ENCODE data around the gene MYO5A. TPM values are rescaled to one million over a fixed set of nuclear protein-coding genes. Genes with fewer than 3 reads are reported as not detected.
"Not testable (repeated sequence)": the region's sequence is repeated elsewhere in the genome, so short reads cannot be mapped to it uniquely, and the experiment has no call there.

MYO5A gene
- polyA plus RNA-seq, 2 of the 4 experiments (the other 2 are of a cell fraction), result 15.1 to 46.7 TPM

DNA sequence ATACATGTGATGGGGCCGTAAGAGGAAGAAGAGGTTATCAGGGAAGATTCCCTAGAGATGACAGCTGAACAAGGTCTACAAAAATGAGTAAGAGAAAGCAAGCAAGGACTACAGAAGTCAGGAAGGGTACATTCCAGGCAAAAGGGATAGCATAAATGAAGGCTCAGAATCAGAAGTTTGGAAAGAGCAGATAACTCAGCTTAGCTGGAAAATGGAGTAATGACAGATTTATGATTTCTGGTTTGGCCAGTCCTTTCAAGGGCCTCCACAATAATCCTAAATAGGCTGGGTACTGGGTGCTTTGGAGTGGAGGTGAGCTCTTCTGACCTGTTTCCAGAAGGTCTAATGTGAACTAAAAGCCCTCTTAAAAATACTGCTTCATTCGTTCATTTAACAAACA is 110.7 kb downstream of the MYO5A start:
- H3K9me3 ChIP-seq, result no peaks in the 10 kb centered on the region
- TF ChIP-seq ESRRA (IDR thresholded peaks at IDR 0.05; ENCODE audit: borderline replicate concordance, low read length), result no peak
- no peak for TF ChIP-seq ZNF302 (CRISPR knock-in tag; IDR thresholded peaks at IDR 0.05)
- TF ChIP-seq, protein P1, sequence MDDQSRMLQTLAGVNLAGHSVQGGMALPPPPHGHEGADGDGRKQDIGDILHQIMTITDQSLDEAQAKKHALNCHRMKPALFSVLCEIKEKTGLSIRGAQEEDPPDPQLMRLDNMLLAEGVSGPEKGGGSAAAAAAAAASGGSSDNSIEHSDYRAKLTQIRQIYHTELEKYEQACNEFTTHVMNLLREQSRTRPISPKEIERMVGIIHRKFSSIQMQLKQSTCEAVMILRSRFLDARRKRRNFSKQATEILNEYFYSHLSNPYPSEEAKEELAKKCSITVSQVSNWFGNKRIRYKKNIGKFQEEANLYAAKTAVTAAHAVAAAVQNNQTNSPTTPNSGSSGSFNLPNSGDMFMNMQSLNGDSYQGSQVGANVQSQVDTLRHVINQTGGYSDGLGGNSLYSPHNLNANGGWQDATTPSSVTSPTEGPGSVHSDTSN (IDR thresholded peaks at IDR 0.05), result no peak
- TF ChIP-seq FOXS1 (CRISPR knock-in tag; IDR thresholded peaks at IDR 0.05), result no peak
- no peak for TF ChIP-seq TP53 (CRISPR knock-in tag; IDR thresholded peaks at IDR 0.05)
- H3K4me2 ChIP-seq, result no peak overlapping the region
- DNase-seq (ENCODE audit: low read depth in 1 of 2, low spot score in 1 of 2) (no peak), ATAC-seq (no peak), FAIRE-seq (no peak)
- H3K4me3 ChIP-seq, result no peak overlapping the region
- H3K4me1 ChIP-seq, result no peaks in the 10 kb centered on the region
- no peak overlapping the region for H3K27ac ChIP-seq
- WGBS (ENCODE audit: missing lambda C conversion rate), result 90% methylated on average over 2 of the region's 2 CpGs
- ChIA-PET CTCF (interaction anchor here (0.6 to 0.7 kb wide), 3 partner anchors 49 to 364 kb away, joined by 3 to 4 read pairs (median 4); no protein-coding TSS in a partner anchor), POLR2A (no interaction called here)

DNA sequence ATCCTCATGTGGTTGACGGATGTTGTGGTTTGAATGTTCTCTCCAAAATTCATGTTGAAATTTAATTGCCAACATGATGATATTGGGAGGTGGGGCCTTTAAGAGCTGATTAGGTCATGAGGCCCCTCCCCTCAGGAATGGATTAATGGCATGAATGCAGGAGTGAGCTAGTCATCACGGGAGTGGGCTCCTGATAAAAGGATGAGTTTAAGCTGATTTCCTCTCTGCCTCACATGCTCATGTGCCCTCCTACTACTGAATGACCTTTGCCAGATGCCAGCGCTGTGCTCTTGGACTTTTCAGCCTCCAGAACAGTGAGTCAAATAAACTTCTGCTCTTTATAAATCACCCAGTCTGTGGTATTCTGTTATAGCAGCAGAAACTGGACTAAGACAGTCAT is 111.2 kb downstream of the MYO5A start:
- H3K4me3 ChIP-seq, result no peak overlapping the region
- FAIRE-seq, result no peak
- H3K27ac ChIP-seq, result no peak overlapping the region
- CTCF ChIA-PET, result interaction anchor here (0.6 kb wide), 1 partner anchor 364 kb away, joined by 4 read pairs; no protein-coding TSS in a partner anchor
- ATAC-seq, result no peak
- H3K4me1 ChIP-seq, result no peaks in the 10 kb centered on the region
- WGBS (ENCODE audit: missing lambda C conversion rate), result 64% methylated on average over 3 of the region's 3 CpGs
- TF ChIP-seq SREBF2 (IDR thresholded peaks at IDR 0.05) (no peak), POLR2A (IDR thresholded peaks at IDR 0.05; ENCODE audit: low read length) (no peak), CBX8 (IDR thresholded peaks at IDR 0.05) (no peak), MAZ (IDR thresholded peaks at IDR 0.05; ENCODE audit: borderline replicate concordance, low read depth, low read length) (no peak), POLR2AphosphoS2 (conservative IDR thresholded peaks at IDR 0.05; ENCODE audit: low read length) (no peak), GATA3 (IDR thresholded peaks at IDR 0.05; ENCODE audit: borderline replicate concordance) (no peak), PHF8 (IDR thresholded peaks at IDR 0.05; ENCODE audit: borderline replicate concordance, low read depth) (no peak), NPAS2 (CRISPR knock-in tag; IDR thresholded peaks at IDR 0.05; ENCODE audit: borderline replicate concordance) (no peak), HEYL (CRISPR knock-in tag; IDR thresholded peaks at IDR 0.05) (no peak), RNF2 (IDR thresholded peaks at IDR 0.05; ENCODE audit: borderline replicate concordance, low read depth) (no peak), ZSCAN20 (CRISPR knock-in tag; IDR thresholded peaks at IDR 0.05) (no peak), ESRRA (IDR thresholded peaks at IDR 0.05; ENCODE audit: borderline replicate concordance, low read length) (no peak), HOXA7 (CRISPR knock-in tag; IDR thresholded peaks at IDR 0.05) (no peak), CBX2 (IDR thresholded peaks at IDR 0.05; ENCODE audit: borderline replicate concordance, low read depth) (no peak)
- TF ChIP-seq, protein P2, sequence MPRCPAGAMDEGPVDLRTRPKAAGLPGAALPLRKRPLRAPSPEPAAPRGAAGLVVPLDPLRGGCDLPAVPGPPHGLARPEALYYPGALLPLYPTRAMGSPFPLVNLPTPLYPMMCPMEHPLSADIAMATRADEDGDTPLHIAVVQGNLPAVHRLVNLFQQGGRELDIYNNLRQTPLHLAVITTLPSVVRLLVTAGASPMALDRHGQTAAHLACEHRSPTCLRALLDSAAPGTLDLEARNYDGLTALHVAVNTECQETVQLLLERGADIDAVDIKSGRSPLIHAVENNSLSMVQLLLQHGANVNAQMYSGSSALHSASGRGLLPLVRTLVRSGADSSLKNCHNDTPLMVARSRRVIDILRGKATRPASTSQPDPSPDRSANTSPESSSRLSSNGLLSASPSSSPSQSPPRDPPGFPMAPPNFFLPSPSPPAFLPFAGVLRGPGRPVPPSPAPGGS (IDR thresholded peaks at IDR 0.05), result no peak
- TF ChIP-seq, protein P3, sequence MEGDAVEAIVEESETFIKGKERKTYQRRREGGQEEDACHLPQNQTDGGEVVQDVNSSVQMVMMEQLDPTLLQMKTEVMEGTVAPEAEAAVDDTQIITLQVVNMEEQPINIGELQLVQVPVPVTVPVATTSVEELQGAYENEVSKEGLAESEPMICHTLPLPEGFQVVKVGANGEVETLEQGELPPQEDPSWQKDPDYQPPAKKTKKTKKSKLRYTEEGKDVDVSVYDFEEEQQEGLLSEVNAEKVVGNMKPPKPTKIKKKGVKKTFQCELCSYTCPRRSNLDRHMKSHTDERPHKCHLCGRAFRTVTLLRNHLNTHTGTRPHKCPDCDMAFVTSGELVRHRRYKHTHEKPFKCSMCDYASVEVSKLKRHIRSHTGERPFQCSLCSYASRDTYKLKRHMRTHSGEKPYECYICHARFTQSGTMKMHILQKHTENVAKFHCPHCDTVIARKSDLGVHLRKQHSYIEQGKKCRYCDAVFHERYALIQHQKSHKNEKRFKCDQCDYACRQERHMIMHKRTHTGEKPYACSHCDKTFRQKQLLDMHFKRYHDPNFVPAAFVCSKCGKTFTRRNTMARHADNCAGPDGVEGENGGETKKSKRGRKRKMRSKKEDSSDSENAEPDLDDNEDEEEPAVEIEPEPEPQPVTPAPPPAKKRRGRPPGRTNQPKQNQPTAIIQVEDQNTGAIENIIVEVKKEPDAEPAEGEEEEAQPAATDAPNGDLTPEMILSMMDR (IDR thresholded peaks at IDR 0.05), result no peak
- TF ChIP-seq, protein P4, sequence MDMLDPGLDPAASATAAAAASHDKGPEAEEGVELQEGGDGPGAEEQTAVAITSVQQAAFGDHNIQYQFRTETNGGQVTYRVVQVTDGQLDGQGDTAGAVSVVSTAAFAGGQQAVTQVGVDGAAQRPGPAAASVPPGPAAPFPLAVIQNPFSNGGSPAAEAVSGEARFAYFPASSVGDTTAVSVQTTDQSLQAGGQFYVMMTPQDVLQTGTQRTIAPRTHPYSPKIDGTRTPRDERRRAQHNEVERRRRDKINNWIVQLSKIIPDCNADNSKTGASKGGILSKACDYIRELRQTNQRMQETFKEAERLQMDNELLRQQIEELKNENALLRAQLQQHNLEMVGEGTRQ (IDR thresholded peaks at IDR 0.05), result no peak
- DNase-seq (ENCODE audit: low read depth in 1 of 2, low spot score in 1 of 2), result no peak
- H3K4me2 ChIP-seq, result no peak overlapping the region
- POLR2A ChIA-PET, result no interaction called here
- H3K9me3 ChIP-seq, result no peaks in the 10 kb centered on the region

DNA sequence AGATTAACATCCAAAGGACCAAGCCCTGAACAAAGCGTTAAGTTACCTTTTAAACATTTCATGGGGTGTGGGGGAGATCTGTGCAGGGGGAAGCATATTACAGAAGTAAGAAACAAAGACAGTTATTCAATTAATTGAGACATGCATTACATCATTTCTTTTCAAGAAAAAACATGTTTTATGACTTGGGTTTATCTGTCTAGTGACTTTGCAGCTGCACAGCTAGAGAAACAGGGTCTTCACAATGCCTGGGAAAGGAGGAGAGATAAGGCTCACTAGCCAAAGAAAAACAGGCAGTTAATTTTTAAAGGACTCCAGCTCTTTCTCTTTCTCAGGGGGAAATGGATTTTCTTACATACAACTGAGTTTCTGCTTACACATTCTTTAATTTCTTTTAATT is 112.1 kb downstream of the MYO5A start:
- FAIRE-seq; ATAC-seq; H3K4me1 ChIP-seq; POLR2A ChIA-PET; H3K9me3 ChIP-seq; CTCF ChIA-PET; H3K27ac ChIP-seq; H3K4me3 ChIP-seq; DNase-seq (ENCODE audit: low read depth in 1 of 2, low spot score in 1 of 2); H3K4me2 ChIP-seq: not testable (repeated sequence)
- 100% methylated on average over 1 of the region's 1 CpG for WGBS (ENCODE audit: missing lambda C conversion rate)
